WTC11 (cell line): ENCODE measurements around the gene ZIC2. TPM values are rescaled to one million over a fixed set of nuclear protein-coding genes. Genes with fewer than 3 reads are reported as not detected.

Experiments used
- ATAC-seq: fragments of 200-7000 bp; cut with Tn5 transposase; 2 replicates; pipeline ENCODE4 v1.10.0; 2021; ENCODE audit warnings: mild to moderate bottlenecking, moderate library complexity
- CTCF ChIA-PET: fragments of 300-600 bp; sonication (Branson Sonifier 250); formaldehyde crosslinking; loops from one replicate; lab custom pipeline; 2021; ENCODE audit warnings: antibody characterized with exemption; lab: Charles Lee
- POLR2A ChIA-PET: fragments of 350-600 bp; sonication (Branson Sonifier 250); formaldehyde crosslinking; loops from one replicate; lab custom pipeline; 2021; ENCODE audit warnings: antibody characterized with exemption; lab: Charles Lee
- DNase-seq: peaks from one replicate; pipeline ENCODE4 v3.0.0; 2021; ENCODE audit warnings: low spot score
- H3K27ac Mint-ChIP-seq: 2 replicates; pipeline ENCODE4 v1.8.0; 2021; ENCODE audit warnings: mixed read lengths
- H3K27me3 Mint-ChIP-seq: 2 replicates; pipeline ENCODE4 v1.8.0; 2021; ENCODE audit warnings: low read depth, mild to moderate bottlenecking, moderate library complexity, mixed read lengths
- H3K36me3 Mint-ChIP-seq: 2 replicates; pipeline ENCODE4 v1.8.0; 2021; ENCODE audit warnings: mixed read lengths
- H3K4me1 Mint-ChIP-seq: 2 replicates; pipeline ENCODE4 v1.8.0; 2022; ENCODE audit warnings: mixed read lengths
- H3K4me3 Mint-ChIP-seq: 2 replicates; pipeline ENCODE4 v1.8.0; 2021; ENCODE audit warnings: mild to moderate bottlenecking, moderate library complexity, mixed read lengths
- H3K9me3 Mint-ChIP-seq: 2 replicates; pipeline ENCODE4 v1.8.0; 2021; ENCODE audit warnings: mixed read lengths
- ATF1 ChIP-seq: sonication (generic); formaldehyde crosslinking; IDR thresholded peaks from 2 replicates; pipeline ENCODE4 v1.8.1; 2023; ENCODE audit warnings: mild to moderate bottlenecking, moderate library complexity, missing genetic modification reagents
- ATF6 ChIP-seq: sonication (generic); formaldehyde crosslinking; IDR thresholded peaks from 2 replicates; pipeline ENCODE4 v1.8.1; 2023; ENCODE audit warnings: mild to moderate bottlenecking, missing genetic modification reagents
- CBFB ChIP-seq: sonication (generic); formaldehyde crosslinking; IDR thresholded peaks from 2 replicates; pipeline ENCODE4 v1.8.1; 2022; ENCODE audit warnings: mild to moderate bottlenecking, low read depth, missing genetic modification reagents
- EMX1 ChIP-seq: fragments of 250-450 bp; sonication (Bioruptor Pico); IDR thresholded peaks from 2 replicates; pipeline ENCODE4 v1.8.0; 2021; ENCODE audit warnings: mild to moderate bottlenecking
- FOXJ3 ChIP-seq: sonication (generic); formaldehyde crosslinking; IDR thresholded peaks from 2 replicates; pipeline ENCODE4 v1.9.0; 2021; ENCODE audit warnings: missing genetic modification reagents, mild to moderate bottlenecking, borderline replicate concordance
- GTF2I ChIP-seq: fragments of 250-450 bp; sonication (Bioruptor Pico); conservative IDR thresholded peaks from 2 replicates; pipeline ENCODE4 v1.4.0; 2021; ENCODE audit warnings: mild to moderate bottlenecking
- HMGA2 ChIP-seq: fragments of 250-450 bp; sonication (Bioruptor Pico); IDR thresholded peaks from 2 replicates; pipeline ENCODE4 v1.4.0; 2021; ENCODE audit warnings: mild to moderate bottlenecking, moderate library complexity
- IRF1 ChIP-seq: sonication (generic); formaldehyde crosslinking; IDR thresholded peaks from 2 replicates; pipeline ENCODE4 v1.8.0; 2023; ENCODE audit warnings: missing genetic modification reagents
- KAT7 ChIP-seq: sonication (generic); formaldehyde crosslinking; IDR thresholded peaks from 2 replicates; pipeline ENCODE4 v1.8.1; 2023; ENCODE audit warnings: missing genetic modification reagents, mild to moderate bottlenecking, borderline replicate concordance
- NFATC4 ChIP-seq: fragments of 250-450 bp; sonication (Bioruptor Pico); IDR thresholded peaks from 2 replicates; pipeline ENCODE4 v1.9.0; 2021; ENCODE audit warnings: mild to moderate bottlenecking
- NFYB ChIP-seq: sonication (generic); formaldehyde crosslinking; conservative IDR thresholded peaks from 2 replicates; pipeline ENCODE4 v1.8.0; 2022; ENCODE audit warnings: low read depth, missing genetic modification reagents
- NR3C1 ChIP-seq: sonication (generic); formaldehyde crosslinking; conservative IDR thresholded peaks from 2 replicates; pipeline ENCODE4 v1.8.1; 2023; ENCODE audit warnings: low read depth, mild to moderate bottlenecking, missing genetic modification reagents
- SOX15 ChIP-seq: fragments of 250-450 bp; sonication (Bioruptor Pico); IDR thresholded peaks from 2 replicates; pipeline ENCODE4 v1.9.0; 2021; ENCODE audit warnings: mild to moderate bottlenecking
- ZNF263 ChIP-seq: sonication (generic); formaldehyde crosslinking; IDR thresholded peaks from 2 replicates; pipeline ENCODE4 v1.8.1; 2022; ENCODE audit warnings: low read depth, mild to moderate bottlenecking, moderate library complexity, missing genetic modification reagents
- ZNF423 ChIP-seq: fragments of 250-450 bp; sonication (Bioruptor Pico); IDR thresholded peaks from 2 replicates; pipeline ENCODE4 v2.1.2; 2022; ENCODE audit warnings: mild to moderate bottlenecking, moderate library complexity
- ZNF532 ChIP-seq: fragments of 250-450 bp; sonication (Bioruptor Pico); IDR thresholded peaks from 2 replicates; pipeline ENCODE4 v1.9.0; 2021; ENCODE audit warnings: mild to moderate bottlenecking, borderline replicate concordance
- total RNA-seq: library from RNA; stranded (reverse); gene quantifications from 3 replicates; pipeline ENCODE4 v1.2.3, GENCODE V29; 2021

ZIC2 gene
- total RNA-seq, 1 experiment from 2014 or later: 344 TPM

- TF ChIP-seq CBFB (CRISPR knock-in tag) (no peak), ZNF423 (CRISPR knock-in tag) (no peak), NR3C1 (CRISPR knock-in tag) (no peak), ATF1 (peak; percentile 32; the same call in 1 of the 2 replicates), ATF6 (no peak), KAT7 (CRISPR knock-in tag) (no peak; the same call in 1 of the 2 replicates), NFATC4 (no peak), NFYB (CRISPR knock-in tag) (0 out of 2 replicates have a peak, but pooled peaks have one; percentile 7), ZNF532 (CRISPR knock-in tag) (no peak), FOXJ3 (CRISPR knock-in tag) (no peak), GTF2I (no peak)
These were observed 3.1 kb downstream of the ZIC2 start (continued) for GRCh38 chr13:99984461-99985240.

GRCh38 chr13:99985241-99985874 is 3.8 kb downstream of the ZIC2 start:
- POLR2A ChIA-PET: interaction anchor here (0.5 to 7.1 kb wide), 3 partner anchors 15 to 332 kb away, joined by 3 to 67 read pairs (median 4); partner anchors contain the start of genes PCCA and ZIC5

More at GRCh38 chr13:99985241-99985874, 3.8 kb downstream of the ZIC2 start:
- Mint-ChIP-seq H3K9me3 (no peaks in the 10 kb centered on the region), H3K4me1 (peaks cover 45% of the 10 kb centered on the region), H3K4me3 (peak overlapping the region; percentile 94), H3K27me3 (peaks cover 38% of the 10 kb centered on the region), H3K36me3 (peaks cover 40% of the 10 kb centered on the region), H3K27ac (no peak overlapping the region)
- DNase-seq (peak; percentile 69), ATAC-seq (no peak)
- no peak for TF ChIP-seq IRF1 (CRISPR knock-in tag)
- TF ChIP-seq HMGA2: no peak
- TF ChIP-seq EMX1 (CRISPR knock-in tag): no peak
- peak; percentile 85 for TF ChIP-seq ZNF263 (CRISPR knock-in tag)
- TF ChIP-seq SOX15: no peak
- CTCF ChIA-PET: interaction anchor here (1.6 kb wide), 1 partner anchor 24 kb away, joined by 4 read pairs; no protein-coding TSS in a partner anchor
